DLD1 (cell line): ENCODE measurements around the gene SLIT3.

ENCODE experiments used
- in situ Hi-C: cut with HindIII; loops from 2 replicates; pipeline ENCODE4 v1.10.0; 2017; ENCODE audit warnings: low sequenced_read_pairs

Gene SLIT3

GRCh38 chr5:168879929-168880328 lies 421.0 kb downstream of the SLIT3 start:
- in situ Hi-C loops: no loop called here

GRCh38 chr5:168879331-168879730 lies 421.6 kb downstream of the SLIT3 start:
- in situ Hi-C loops: no loop called here

- in situ Hi-C loops: no loop called here
These were observed 422.7 kb downstream of the SLIT3 start for GRCh38 chr5:168878135-168878745.

GRCh38 chr5:168877132-168877892 lies 423.6 kb downstream of the SLIT3 start:
- in situ Hi-C loops: no loop called here

GRCh38 chr5:168876419-168876818 lies 424.5 kb downstream of the SLIT3 start:
- in situ Hi-C loops: no loop called here

- in situ Hi-C loops: no loop called here
These were observed 425.1 kb downstream of the SLIT3 start for GRCh38 chr5:168875832-168876231.

GRCh38 chr5:168874713-168875380 lies 426.1 kb downstream of the SLIT3 start:
- in situ Hi-C loops: no loop called here

- in situ Hi-C loops: no loop called here
These were observed 428.7 kb downstream of the SLIT3 start for GRCh38 chr5:168872246-168872645.

GRCh38 chr5:168870910-168871309 lies 430.0 kb downstream of the SLIT3 start:
- in situ Hi-C loops: no loop called here

GRCh38 chr5:168869615-168870227 lies 431.2 kb downstream of the SLIT3 start:
- in situ Hi-C loops: no loop called here

GRCh38 chr5:168867241-168867640 lies 433.7 kb downstream of the SLIT3 start:
- in situ Hi-C loops: no loop called here

- in situ Hi-C loops: no loop called here
These were observed 435.0 kb downstream of the SLIT3 start for GRCh38 chr5:168865968-168866367.

- in situ Hi-C loops: no loop called here
These were observed 437.9 kb downstream of the SLIT3 start for GRCh38 chr5:168863021-168863420.

GRCh38 chr5:168860503-168860902 lies 440.4 kb downstream of the SLIT3 start:
- in situ Hi-C loops: no loop called here

GRCh38 chr5:168860081-168860480 lies 440.9 kb downstream of the SLIT3 start:
- in situ Hi-C loops: no loop called here

GRCh38 chr5:168859471-168859870 lies 441.5 kb downstream of the SLIT3 start:
- in situ Hi-C loops: no loop called here

- in situ Hi-C loops: no loop called here
These were observed 441.9 kb downstream of the SLIT3 start for GRCh38 chr5:168858994-168859393.

- in situ Hi-C loops: no loop called here
These were observed 442.6 kb downstream of the SLIT3 start for GRCh38 chr5:168858371-168858770.

GRCh38 chr5:168853972-168854371 lies 447.0 kb downstream of the SLIT3 start:
- in situ Hi-C loops: no loop called here

GRCh38 chr5:168852329-168852728 lies 448.6 kb downstream of the SLIT3 start:
- in situ Hi-C loops: no loop called here

GRCh38 chr5:168851902-168852321 lies 449.0 kb downstream of the SLIT3 start:
- in situ Hi-C loops: no loop called here

- in situ Hi-C loops: no loop called here
These were observed 450.3 kb downstream of the SLIT3 start for GRCh38 chr5:168850683-168851082.
